HG03066 (cell line): ENCODE results near the gene NLRC5.
"Not testable (repeated sequence)": the region's sequence is repeated elsewhere in the genome, so short reads cannot be mapped to it uniquely, and the experiment has no call there.

Experiments
- ATAC-seq: cut with Tn5 transposase; IDR thresholded peaks from one replicate; pipeline ENCODE4 v1.9.1; 2021; ENCODE audit warnings: low read depth; ENCODE audit not compliant: unreplicated experiment

Gene NLRC5

GRCh38 chr16:57069053-57069452, 79.7 kb downstream of the NLRC5 start:
- no peak for ATAC-seq

- no peak for ATAC-seq
Measured at GRCh38 chr16:57069635-57070370, 80.4 kb downstream of the NLRC5 start.

- ATAC-seq = no peak
Measured at GRCh38 chr16:57070424-57070823, 81.1 kb downstream of the NLRC5 start.

- not testable (repeated sequence) for ATAC-seq
Measured at GRCh38 chr16:57071081-57071732, 81.8 kb downstream of the NLRC5 start.

DNA sequence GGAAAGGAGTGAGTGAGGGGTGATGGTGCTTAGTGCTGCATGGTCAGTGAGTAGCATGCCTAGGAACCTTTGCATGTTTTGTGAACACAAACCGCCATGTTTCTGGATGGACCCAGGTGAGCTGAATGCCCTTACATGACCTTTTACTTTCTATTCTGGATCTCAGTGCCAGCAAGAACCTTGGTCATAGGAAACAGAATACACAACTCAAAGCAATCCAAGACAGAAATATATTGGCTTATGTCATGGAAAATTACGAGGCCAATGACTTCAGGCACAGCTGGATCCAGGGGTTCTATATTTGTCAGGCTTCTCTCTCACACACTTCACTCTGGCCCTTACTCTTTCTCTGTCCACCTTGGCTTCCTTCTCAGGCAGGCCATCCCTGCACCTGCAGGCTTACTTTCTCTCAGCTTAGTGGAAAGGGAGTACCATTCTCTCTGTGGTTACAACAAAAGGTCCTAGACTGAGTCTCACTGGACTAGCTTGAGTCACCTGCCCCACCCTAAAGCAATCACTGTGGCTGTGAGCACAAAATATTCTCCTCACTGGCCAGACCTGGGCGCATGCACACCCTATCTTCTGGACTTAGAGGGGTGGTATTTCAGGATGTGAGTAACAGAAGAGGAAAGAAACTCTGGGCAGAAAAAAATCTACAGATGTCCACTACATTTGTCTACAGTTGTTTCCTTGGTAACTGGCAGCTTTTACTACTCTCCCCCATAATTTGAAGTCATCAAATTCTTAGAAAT, 82.7 kb downstream of the NLRC5 start:
- no peak for ATAC-seq

DNA sequence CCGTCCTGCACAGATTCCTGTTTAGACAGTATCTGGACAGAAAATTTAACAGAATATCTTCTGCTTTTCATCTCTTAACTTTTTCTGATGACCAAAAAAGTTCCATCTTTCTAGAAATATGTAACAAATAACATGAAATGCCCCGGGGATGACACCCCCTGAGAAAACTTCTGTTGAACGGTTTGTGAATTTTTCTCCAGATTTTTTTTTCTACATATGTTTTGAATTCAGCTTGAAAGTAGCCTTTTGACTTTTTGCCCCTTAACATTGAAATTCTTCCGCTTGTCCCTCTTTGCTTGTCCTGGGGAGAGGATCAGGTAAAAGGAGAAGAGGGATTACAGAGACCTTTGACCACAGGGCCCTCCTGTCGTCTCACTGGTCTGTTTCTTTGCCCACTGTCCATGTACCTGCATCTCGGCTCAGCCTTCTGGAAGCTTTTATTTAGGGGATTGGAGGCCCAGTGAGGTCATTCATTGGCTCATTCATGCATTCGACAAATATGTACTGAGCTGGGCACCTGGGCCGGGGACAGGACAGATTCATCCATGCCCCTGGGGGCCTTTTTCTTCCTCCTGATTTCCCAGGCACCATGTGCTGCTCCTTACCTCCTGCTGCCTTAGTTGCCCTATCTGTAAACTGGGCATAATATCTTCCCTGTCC, 83.4 kb downstream of the NLRC5 start:
- no peak for ATAC-seq

GRCh38 chr16:57077714-57078113, 88.4 kb downstream of the NLRC5 start:
- no peak for ATAC-seq

GRCh38 chr16:57081744-57082143, 92.4 kb downstream of the NLRC5 start:
- ATAC-seq = no peak

GRCh38 chr16:57082664-57083063, 93.3 kb downstream of the NLRC5 start:
- ATAC-seq = no peak

DNA sequence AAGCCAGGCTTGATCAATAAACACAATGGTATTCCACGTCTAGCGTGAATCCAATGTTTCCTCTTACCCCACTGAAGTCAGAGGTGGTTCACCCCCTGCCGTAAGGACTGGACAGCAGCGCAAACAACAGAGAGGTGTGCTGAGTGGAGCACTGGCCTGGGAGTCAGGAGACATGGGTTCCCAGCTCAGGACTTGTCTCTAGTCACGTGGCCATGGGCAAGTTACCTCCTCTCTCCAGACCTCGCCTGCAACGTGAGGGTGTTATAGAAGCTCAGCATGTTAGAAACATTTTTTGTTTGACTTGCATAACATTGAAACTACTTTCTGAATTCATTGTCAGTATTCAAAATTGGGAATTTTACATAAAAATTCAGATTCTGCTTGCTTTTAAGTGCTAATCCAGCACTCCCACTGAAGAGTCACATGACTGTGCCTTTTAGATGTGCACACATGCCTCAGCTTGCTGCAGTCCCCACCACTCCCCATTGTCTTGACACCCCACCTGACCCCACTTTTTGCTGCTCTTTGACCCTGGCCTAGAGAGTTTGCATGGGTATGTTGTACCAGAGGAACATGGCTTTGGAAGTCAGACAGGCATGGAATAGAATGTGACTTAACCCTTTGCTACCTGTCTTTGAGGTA, 94.2 kb downstream of the NLRC5 start:
- no peak for ATAC-seq

GRCh38 chr16:57084257-57084770, 95.0 kb downstream of the NLRC5 start:
- no peak for ATAC-seq

DNA sequence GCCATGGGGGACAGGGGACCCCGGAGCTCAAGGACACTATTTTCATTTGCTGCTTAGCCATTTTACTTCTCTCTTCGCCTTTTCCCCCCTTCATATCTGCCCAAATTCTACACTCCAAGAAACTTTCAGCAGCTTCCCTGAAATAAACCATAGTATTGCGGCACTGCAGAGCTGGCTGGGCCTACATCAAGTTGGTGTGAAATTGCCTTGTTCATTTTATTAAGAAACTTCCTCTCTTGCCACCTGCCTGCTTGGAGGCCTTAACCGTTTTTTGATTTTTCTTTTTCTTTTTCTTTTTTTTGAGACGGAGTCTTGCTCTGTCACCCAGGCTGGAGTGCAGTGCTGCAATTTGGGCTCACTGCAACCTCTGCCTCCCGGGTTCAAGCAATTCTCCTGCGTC, 95.6 kb downstream of the NLRC5 start:
- no peak for ATAC-seq

- no peak for ATAC-seq
Measured at GRCh38 chr16:57087003-57087402, 97.6 kb downstream of the NLRC5 start.

DNA sequence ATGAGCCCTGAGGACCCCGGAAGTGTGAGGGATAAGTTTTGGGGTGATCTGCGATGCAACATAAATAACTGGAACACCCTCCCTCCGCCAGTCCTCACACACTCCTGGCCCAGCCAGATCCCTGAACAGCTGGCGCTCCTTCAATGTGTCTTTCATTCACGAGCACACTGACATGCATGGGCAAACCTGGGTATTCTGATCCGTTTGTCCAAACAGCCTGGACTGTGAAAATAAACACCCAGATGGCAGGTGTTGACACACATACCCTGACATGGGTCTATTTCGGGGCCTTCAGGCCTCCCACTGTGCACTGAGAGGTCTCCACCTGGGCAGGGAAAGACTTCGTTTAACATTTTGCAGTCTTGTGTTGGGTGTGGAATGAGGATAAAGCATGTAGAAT, 100.0 kb downstream of the NLRC5 start:
- ATAC-seq = no peak

DNA sequence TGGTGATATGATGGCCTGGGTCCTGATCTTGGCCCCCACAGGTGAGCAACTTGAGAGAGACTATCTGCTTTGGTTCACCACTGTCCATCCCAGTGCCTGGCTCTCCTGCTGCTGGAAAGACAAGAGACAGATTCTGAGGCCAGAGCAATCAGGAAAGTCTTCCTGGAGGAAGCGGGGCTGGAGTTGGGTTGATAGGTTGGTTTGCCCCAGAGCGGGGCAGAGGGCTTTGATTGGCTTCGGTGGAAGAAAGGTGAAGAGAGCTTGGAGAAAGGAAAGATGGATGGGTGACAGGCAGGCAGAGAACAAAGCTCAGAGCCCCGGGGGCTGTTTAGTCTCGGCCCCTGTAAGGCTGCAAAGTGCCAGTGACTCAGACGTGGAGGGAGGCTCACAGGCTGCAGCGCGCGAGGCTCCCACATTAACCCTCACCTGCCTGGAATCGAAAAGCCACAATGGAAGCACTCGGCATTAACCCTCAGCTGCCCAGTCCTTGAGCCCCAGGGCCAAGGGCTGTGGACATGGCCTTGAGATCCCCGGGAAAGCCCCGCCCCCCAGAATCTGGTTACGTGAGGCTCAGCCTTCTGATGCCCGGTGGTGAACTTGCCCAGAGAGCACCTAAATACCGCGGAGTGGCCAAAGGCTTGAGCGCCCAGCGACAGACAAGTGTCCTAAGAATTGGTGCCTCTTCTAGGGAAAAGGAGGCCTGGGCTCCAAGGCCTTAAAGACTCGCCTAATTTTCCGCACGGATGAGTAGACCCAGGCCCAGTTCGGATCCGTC, 102.0 kb downstream of the NLRC5 start:
- ATAC-seq = no peak

- peak; percentile 48 for ATAC-seq
Measured at GRCh38 chr16:57091975-57092785, 102.8 kb downstream of the NLRC5 start, which contains the start of gene CPNE2. TSS of gene CPNE2 (plus strand) at chr16:57092583. CDS start at chr16:57110743, 18,160 bp downstream.

- ATAC-seq = peak; percentile 52
Measured at GRCh38 chr16:57092786-57093411, 103.5 kb downstream of the NLRC5 start.
